Measurements from ENCODE around the gene ORAI3.
"Not testable (repeated sequence)": the region's sequence is repeated elsewhere in the genome, so short reads cannot be mapped to it uniquely, and the experiment has no call there.

The ORAI3 gene

DNA sequence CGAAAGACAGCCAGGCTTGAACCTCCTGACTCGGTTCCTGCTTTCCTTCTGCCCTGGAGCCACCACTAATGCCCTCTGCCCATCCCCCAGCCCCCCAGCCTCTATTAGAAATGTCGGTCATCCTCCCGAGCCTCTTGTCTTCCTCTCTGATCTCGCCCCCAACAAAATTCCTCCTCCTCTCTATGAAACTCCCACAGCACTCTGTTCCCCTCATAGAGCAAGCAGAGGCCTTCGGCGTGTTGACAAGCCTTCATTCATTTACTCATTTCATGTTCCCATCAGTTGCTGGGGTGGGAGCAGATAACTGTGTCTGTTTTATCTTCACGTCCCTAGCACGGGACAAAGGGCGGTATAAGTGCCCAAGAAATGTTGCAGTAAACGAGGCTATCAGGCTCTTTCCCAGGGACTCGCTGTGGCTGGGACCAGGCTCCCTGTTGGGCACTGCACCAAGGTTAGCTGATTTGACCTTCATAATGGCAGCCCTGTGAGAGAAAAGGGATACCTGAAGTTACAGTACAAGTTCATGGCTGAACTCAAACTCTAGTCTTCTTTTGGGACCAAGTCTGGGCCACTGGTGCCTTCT lies 17.7 kb upstream of the ORAI3 start:
- whole genome bisulfite sequencing, 2 experiments (ENCODE audit: insufficient coverage in 2 of 2): 76 to 88% methylated on average over 10 of the region's 12 CpGs
- H3K36me3 ChIP-seq (ENCODE audit: control insufficient read depth, insufficient read depth, low read length): peaks cover 88% of the 10 kb centered on the region
- H3K4me3 ChIP-seq (ENCODE audit: extremely low read depth, insufficient read depth, low read length, poor library complexity, severe bottlenecking): no peak overlapping the region
- peaks cover 5% of the 10 kb centered on the region for H3K4me1 ChIP-seq (ENCODE audit: control insufficient read depth, insufficient read depth, low read length, poor library complexity, severe bottlenecking)
- no peak overlapping the region for H3K27ac ChIP-seq (ENCODE audit: low read depth, low read length, severe bottlenecking)
- H3K9me3 ChIP-seq (ENCODE audit: control insufficient read depth, low read length): no peaks in the 10 kb centered on the region

DNA sequence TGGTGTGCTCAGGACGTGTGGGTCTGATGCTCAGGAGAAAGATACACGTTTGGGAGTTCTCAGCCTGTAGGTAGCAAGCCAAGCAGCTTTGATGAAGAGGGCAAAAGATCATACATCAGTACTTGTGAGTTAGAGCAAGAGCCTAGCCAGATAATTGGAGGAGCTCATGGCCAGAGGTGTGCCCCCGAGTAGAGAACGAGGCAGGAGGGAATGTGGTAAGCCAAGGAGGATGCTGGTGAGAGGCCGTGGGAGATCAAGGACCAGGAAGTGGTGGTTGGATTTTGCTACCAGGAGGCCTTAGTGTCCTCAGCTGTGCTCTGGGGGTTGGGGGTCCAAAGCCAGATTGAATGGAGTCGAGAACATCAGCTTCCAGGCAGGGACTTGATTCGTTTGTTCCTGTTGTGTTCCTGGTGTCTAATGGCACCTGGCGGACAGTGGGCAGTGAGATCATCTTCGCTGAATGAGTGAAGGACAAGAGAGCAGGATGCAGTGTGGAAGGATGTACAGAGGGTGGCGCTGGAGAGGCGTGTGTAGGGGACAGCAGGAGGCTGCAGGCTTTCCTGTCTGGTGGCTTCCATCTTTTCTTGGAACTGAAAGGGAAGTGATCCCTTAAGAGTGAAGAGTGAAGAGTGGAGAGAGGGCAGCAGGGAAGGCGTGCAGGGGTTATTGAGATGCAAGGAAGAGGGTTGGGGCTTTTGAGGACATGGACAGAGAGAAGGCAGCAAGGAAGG lies 13.9 kb upstream of the ORAI3 start:
- WGBS, 2 experiments (ENCODE audit: insufficient coverage in 2 of 2): 76 to 77% methylated on average over 12 of the region's 12 CpGs
- H3K4me1 ChIP-seq (ENCODE audit: control insufficient read depth, insufficient read depth, low read length, poor library complexity, severe bottlenecking): peaks cover 7% of the 10 kb centered on the region
- peaks cover 85% of the 10 kb centered on the region for H3K36me3 ChIP-seq (ENCODE audit: control insufficient read depth, insufficient read depth, low read length)

DNA sequence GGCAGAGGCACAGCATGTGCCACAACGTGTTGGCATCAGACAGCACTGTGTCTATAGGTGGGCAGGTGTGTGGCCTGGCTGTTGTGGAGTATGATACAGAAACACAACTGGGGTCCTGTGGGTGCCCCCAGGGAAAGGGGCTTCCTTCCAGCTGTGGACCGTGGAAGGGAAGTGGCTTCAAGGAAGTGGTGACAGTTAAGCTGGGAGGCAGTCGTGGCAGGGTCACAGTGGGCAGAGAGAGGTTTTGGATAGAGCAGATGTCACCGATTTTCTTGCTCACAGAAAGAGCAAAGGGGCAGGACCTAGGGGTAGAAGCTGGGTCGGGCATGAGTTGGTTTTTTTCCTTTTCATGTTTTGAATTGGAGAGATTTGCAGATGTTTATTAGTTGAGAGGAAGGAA lies 11.2 kb upstream of the ORAI3 start:
- Histone ChIP-seq H3K4me3 (ENCODE audit: extremely low read depth, insufficient read depth, low read length, poor library complexity, severe bottlenecking) (no peak overlapping the region), H3K27ac (ENCODE audit: low read depth, low read length, severe bottlenecking) (peak overlapping the region; percentile 16), H3K36me3 (ENCODE audit: control insufficient read depth, insufficient read depth, low read length) (peaks cover 84% of the 10 kb centered on the region), H3K4me1 (ENCODE audit: control insufficient read depth, insufficient read depth, low read length, poor library complexity, severe bottlenecking) (peaks cover 7% of the 10 kb centered on the region), H3K9me3 (ENCODE audit: control insufficient read depth, low read length) (no peaks in the 10 kb centered on the region)
- 92 to 96% methylated on average over 5 of the region's 5 CpGs for WGBS, 2 experiments (ENCODE audit: insufficient coverage in 2 of 2)

More for the DNA sequence above, 13.9 kb upstream of the ORAI3 start:
- H3K27ac ChIP-seq (ENCODE audit: low read depth, low read length, severe bottlenecking): no peak overlapping the region
- no peaks in the 10 kb centered on the region for H3K9me3 ChIP-seq (ENCODE audit: control insufficient read depth, low read length)
- H3K4me3 ChIP-seq (ENCODE audit: extremely low read depth, insufficient read depth, low read length, poor library complexity, severe bottlenecking): no peak overlapping the region

DNA sequence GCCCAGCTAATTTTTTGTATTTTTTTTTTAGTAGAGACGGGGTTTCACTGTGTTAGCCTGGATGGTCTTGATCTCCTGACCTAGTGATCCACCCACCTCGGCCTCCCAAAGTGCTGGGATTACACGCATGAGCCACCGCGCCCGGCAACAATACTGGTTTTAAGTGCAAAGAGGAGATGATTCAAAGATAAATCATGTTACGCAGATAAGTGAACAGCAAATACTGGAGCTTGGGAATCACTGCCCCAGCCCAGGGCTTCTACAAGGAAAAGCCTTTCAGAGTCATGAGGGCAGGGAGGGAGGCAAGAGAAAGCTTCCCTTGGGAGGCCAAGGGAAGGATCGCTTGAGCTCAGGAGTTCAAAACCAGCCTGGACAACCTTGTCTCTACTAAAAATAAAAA lies 9.3 kb upstream of the ORAI3 start:
- WGBS, 2 experiments (ENCODE audit: insufficient coverage in 2 of 2): 97 to 98% methylated on average over 7 to 8 of the region's 8 CpGs
- Histone ChIP-seq H3K36me3 (ENCODE audit: control insufficient read depth, insufficient read depth, low read length) (peaks cover 87% of the 10 kb centered on the region), H3K27ac (ENCODE audit: low read depth, low read length, severe bottlenecking) (peak overlapping the region; percentile 41)
- H3K4me3 ChIP-seq (ENCODE audit: extremely low read depth, insufficient read depth, low read length, poor library complexity, severe bottlenecking); H3K9me3 ChIP-seq (ENCODE audit: control insufficient read depth, low read length); H3K4me1 ChIP-seq (ENCODE audit: control insufficient read depth, insufficient read depth, low read length, poor library complexity, severe bottlenecking): not testable (repeated sequence)

DNA sequence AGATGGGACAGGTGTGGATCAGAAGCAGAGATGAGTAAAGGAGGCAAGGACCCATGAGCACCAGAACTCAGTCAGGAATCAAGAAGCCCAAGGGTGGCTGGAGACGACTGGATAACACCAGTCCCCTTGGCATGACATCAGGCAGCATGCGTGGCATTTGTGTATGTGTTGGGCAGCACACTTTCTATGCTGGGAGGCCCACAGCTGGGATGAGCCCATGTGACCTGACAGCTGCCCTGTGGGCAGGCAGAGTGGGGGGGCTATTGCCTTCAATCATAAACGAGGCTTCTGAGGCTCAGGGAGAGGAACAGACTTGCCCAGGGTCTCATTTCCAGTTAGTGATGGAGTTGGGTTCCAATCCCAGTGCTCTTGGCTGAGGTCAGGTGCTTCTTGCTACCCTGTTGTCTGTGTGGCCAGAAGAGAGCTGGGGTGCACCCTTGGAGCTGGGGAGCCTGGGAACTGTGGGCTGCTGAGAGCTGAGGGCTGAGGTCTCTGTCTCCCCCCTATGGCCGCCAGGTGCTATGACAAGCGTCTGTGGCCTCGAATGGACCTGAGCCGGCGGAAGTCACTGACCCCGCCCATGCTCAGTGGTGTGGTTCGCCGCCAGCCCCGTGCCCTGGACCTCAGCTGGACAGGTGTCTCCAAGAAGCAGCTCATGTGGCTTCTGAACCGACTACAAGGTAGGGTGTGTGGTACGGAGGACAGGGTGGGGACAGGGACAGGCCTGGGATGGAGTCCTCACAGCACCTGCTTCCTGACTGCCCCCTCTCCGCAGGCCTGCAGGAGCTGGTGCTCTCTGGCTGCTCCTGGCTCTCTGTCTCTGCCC lies 7.1 kb upstream of the ORAI3 start:
- no peaks in the 10 kb centered on the region for H3K9me3 ChIP-seq (ENCODE audit: control insufficient read depth, low read length)
- 35 to 36% methylated on average over 11 to 15 of the region's 15 CpGs for WGBS, 2 experiments (ENCODE audit: insufficient coverage in 2 of 2)
- peaks cover 89% of the 10 kb centered on the region for H3K36me3 ChIP-seq (ENCODE audit: control insufficient read depth, insufficient read depth, low read length)
- no peak overlapping the region for H3K4me3 ChIP-seq (ENCODE audit: extremely low read depth, insufficient read depth, low read length, poor library complexity, severe bottlenecking)
- no peak overlapping the region for H3K27ac ChIP-seq (ENCODE audit: low read depth, low read length, severe bottlenecking)
- H3K4me1 ChIP-seq (ENCODE audit: control insufficient read depth, insufficient read depth, low read length, poor library complexity, severe bottlenecking): peaks cover 8% of the 10 kb centered on the region

DNA sequence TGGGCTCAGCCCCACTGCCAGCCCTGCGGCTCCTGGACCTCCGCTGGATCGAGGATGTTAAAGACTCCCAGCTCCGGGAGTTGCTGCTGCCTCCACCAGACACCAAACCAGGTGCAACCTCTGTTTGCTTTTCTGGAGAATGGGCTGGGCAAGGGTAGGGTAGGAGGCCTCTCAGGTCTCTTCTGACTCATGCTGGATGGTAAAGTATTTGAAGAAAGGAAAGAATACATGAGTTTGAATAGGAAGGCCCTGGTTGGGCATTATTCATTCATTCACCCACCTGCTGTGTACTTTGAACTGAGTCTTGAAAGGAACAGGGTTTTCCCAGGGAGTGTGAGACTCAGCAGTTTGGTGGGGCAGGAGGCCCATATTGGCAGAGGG lies 6.5 kb upstream of the ORAI3 start:
- 55 to 89% methylated on average over 3 of the region's 4 CpGs for WGBS, 2 experiments (ENCODE audit: insufficient coverage in 2 of 2)
- H3K4me1 ChIP-seq (ENCODE audit: control insufficient read depth, insufficient read depth, low read length, poor library complexity, severe bottlenecking): peaks cover 14% of the 10 kb centered on the region
- no peak overlapping the region for H3K27ac ChIP-seq (ENCODE audit: low read depth, low read length, severe bottlenecking)
- H3K4me3 ChIP-seq (ENCODE audit: extremely low read depth, insufficient read depth, low read length, poor library complexity, severe bottlenecking): no peak overlapping the region
- no peaks in the 10 kb centered on the region for H3K9me3 ChIP-seq (ENCODE audit: control insufficient read depth, low read length)
- H3K36me3 ChIP-seq (ENCODE audit: control insufficient read depth, insufficient read depth, low read length): peaks cover 86% of the 10 kb centered on the region

DNA sequence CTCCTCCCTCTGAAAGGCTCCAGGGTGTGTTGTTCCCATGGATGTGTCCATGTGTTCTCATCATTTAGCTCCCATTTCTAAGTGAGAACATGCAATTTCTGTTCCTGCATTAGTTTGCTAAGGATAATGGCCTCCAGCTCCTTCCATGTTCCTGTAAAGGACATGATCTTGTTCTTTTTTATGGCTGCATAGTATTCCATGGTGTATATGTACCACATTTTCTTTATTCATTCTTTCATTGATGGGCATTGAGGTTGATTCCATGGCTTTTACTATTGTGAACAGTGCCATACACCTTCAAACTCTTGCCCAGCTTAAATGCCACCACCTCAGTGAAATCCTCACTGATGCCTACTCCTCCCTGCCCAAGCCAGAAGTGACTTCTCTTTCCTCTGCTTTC lies 4.5 kb upstream of the ORAI3 start:
- Histone ChIP-seq H3K36me3 (ENCODE audit: control insufficient read depth, insufficient read depth, low read length) (peaks cover 72% of the 10 kb centered on the region), H3K27ac (ENCODE audit: low read depth, low read length, severe bottlenecking) (no peak overlapping the region), H3K4me1 (ENCODE audit: control insufficient read depth, insufficient read depth, low read length, poor library complexity, severe bottlenecking) (peaks cover 15% of the 10 kb centered on the region), H3K4me3 (ENCODE audit: extremely low read depth, insufficient read depth, low read length, poor library complexity, severe bottlenecking) (no peak overlapping the region), H3K9me3 (ENCODE audit: control insufficient read depth, low read length) (no peaks in the 10 kb centered on the region)

DNA sequence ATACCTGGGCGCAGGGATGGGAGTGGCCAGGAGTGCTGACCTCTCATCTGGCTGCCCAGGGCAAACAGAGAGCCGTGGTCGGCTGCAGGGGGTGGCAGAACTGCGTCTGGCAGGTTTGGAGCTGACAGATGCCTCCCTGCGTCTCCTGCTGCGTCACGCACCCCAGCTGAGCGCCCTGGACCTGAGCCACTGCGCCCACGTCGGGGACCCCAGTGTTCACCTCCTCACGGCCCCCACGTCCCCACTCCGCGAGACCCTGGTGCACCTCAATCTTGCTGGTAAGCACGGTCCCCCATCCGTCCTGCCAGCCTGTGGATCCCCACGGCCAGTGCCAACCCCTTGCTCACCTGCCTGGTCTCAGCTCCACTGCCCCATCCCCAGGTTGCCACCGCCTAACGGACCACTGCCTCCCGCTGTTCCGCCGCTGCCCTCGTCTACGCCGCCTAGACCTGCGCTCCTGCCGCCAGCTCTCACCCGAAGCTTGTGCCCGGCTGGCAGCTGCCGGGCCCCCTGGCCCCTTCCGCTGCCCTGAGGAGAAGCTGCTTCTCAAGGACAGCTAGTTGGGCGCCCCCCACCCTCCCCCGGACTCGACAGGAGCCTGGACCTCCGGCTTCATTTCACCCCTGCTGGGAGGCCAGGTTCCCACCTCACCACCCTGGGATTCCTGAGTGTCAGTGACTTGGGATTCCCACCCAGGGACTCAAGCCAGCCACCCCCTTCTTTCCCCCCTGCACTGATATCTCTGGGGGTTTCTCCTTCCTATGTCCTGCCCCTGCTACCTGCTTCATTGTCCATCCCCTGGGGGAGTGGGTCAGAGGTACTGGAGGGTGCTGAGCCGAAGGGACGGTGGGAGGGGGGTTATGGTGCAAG lies 2.0 kb upstream of the ORAI3 start:
- Histone ChIP-seq H3K4me1 (ENCODE audit: control insufficient read depth, insufficient read depth, low read length, poor library complexity, severe bottlenecking) (peaks cover 18% of the 10 kb centered on the region), H3K9me3 (ENCODE audit: control insufficient read depth, low read length) (no peaks in the 10 kb centered on the region), H3K4me3 (ENCODE audit: extremely low read depth, insufficient read depth, low read length, poor library complexity, severe bottlenecking) (no peak overlapping the region), H3K27ac (ENCODE audit: low read depth, low read length, severe bottlenecking) (peak overlapping the region; percentile 91), H3K36me3 (ENCODE audit: control insufficient read depth, insufficient read depth, low read length) (peaks cover 59% of the 10 kb centered on the region)
- WGBS, 2 experiments (ENCODE audit: insufficient coverage in 2 of 2): 85 to 90% methylated on average over 34 to 36 of the region's 38 CpGs

DNA sequence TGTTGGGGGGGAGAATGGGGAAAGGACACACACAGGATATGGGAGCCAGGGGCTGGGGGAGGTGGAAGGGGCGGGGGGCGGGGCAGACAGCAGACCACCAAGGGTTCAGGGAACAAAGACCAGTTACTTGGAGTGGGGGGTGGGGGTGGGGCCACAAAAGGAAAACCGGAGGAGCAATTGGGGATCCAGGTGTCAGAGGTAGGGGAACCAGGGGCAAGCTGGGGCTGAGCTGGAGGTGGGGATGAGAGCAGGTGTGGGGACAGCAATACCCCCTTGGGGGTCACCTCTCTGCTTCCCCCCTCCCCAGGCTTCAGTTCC lies 1.4 kb upstream of the ORAI3 start:
- WGBS, 2 experiments (ENCODE audit: insufficient coverage in 2 of 2): 25% methylated on average over 1 of the region's 3 CpGs; no CpG with 5 or more reads in 1 of the 2 experiments
- H3K4me3 ChIP-seq (ENCODE audit: extremely low read depth, insufficient read depth, low read length, poor library complexity, severe bottlenecking): peak overlapping the region; percentile 84
- peaks cover 18% of the 10 kb centered on the region for H3K4me1 ChIP-seq (ENCODE audit: control insufficient read depth, insufficient read depth, low read length, poor library complexity, severe bottlenecking)
- H3K27ac ChIP-seq (ENCODE audit: low read depth, low read length, severe bottlenecking): peak overlapping the region; percentile 91
- H3K9me3 ChIP-seq (ENCODE audit: control insufficient read depth, low read length): no peaks in the 10 kb centered on the region
- H3K36me3 ChIP-seq (ENCODE audit: control insufficient read depth, insufficient read depth, low read length): peaks cover 53% of the 10 kb centered on the region

DNA sequence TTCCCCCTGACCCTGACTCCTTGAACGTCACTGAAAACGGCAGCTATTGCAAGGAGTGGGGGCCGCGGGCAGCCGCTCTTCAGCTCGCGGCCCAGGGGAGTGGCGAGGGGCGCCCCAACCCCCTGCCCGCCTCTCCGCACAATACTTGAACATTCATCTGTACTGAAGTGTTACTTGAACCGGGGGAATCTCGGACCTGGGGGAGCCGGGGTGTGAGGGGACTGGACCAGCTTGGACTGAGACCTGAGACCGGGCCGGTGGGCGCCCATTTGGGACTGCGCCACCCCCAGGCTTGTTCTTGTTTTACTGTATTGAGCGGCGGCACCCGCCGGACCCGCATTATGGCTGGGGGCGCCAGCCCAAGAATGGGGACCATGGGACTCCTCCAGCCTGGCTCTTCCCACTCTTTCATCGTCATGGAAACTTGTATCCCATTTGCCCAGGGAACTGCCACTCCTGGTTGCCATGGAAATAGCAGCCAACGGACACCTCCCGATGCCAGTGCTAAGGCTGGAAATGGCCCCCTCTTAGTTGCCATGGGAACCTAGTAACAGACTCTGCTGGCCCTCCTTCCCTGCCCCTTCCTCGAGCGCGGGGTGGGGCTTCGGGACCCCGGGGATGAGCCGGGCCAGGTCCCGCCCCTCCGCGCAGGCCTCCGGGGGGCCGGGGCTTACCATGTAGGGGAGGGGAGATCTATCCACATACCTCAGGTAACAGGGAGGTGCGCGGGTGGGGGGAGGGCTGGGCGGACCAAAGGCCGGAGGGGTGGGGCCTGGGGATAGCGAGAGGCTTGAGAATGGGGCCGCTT lies 805 bp upstream of the ORAI3 start:
- peak overlapping the region; percentile 91 for H3K27ac ChIP-seq (ENCODE audit: low read depth, low read length, severe bottlenecking)
- H3K36me3 ChIP-seq (ENCODE audit: control insufficient read depth, insufficient read depth, low read length): peaks cover 48% of the 10 kb centered on the region
- no peaks in the 10 kb centered on the region for H3K9me3 ChIP-seq (ENCODE audit: control insufficient read depth, low read length)
- peak overlapping the region; percentile 84 for H3K4me3 ChIP-seq (ENCODE audit: extremely low read depth, insufficient read depth, low read length, poor library complexity, severe bottlenecking)
- H3K4me1 ChIP-seq (ENCODE audit: control insufficient read depth, insufficient read depth, low read length, poor library complexity, severe bottlenecking): peaks cover 18% of the 10 kb centered on the region
- 7 to 8% methylated on average over 14 to 20 of the region's 44 CpGs for WGBS, 2 experiments (ENCODE audit: insufficient coverage in 2 of 2)
